DND-41 (cell line): ENCODE measurements around the gene CAPN1.

Experiments
- EZH2 ChIP-seq: IDR thresholded peaks from 3 replicates; pipeline ENCODE4 v1.6.1; 2012; ENCODE audit warnings: borderline replicate concordance, low read depth, mild to moderate bottlenecking, moderate library complexity, low read length, inconsistent platforms; ENCODE audit not compliant: severe bottlenecking
- TF ChIP-seq, protein P1 (sequence below): IDR thresholded peaks from 2 replicates; pipeline ENCODE4 v1.5.1; 2012; ENCODE audit warnings: borderline replicate concordance, low read length, moderate library complexity, mild to moderate bottlenecking; ENCODE audit not compliant: poor library complexity, severe bottlenecking; ENCODE audit errors: extremely low read depth

DNA sequence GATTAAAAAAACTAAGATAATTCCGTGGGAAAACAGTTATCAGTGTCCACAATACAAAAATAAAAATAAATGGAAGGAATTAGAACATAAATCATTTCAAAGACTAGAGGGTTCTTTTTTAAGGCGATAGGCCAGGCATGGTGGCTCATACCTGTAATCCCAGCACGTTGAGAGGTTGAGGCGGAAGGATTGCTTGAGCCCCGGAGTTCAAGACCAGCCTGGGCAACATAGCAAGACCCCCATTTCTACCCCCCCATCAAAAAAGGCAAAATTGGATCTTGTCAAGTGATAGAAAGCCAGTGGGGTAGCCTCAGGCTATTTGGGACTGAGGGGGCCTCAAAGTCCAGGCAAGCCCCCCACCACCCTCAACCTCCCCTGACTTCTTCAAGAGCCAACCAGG is 59.4 kb downstream of the CAPN1 start:
- TF ChIP-seq, protein P1, sequence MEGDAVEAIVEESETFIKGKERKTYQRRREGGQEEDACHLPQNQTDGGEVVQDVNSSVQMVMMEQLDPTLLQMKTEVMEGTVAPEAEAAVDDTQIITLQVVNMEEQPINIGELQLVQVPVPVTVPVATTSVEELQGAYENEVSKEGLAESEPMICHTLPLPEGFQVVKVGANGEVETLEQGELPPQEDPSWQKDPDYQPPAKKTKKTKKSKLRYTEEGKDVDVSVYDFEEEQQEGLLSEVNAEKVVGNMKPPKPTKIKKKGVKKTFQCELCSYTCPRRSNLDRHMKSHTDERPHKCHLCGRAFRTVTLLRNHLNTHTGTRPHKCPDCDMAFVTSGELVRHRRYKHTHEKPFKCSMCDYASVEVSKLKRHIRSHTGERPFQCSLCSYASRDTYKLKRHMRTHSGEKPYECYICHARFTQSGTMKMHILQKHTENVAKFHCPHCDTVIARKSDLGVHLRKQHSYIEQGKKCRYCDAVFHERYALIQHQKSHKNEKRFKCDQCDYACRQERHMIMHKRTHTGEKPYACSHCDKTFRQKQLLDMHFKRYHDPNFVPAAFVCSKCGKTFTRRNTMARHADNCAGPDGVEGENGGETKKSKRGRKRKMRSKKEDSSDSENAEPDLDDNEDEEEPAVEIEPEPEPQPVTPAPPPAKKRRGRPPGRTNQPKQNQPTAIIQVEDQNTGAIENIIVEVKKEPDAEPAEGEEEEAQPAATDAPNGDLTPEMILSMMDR, result no peak
- no peak for TF ChIP-seq EZH2
